ELF-1 (cell line): ENCODE measurements around the gene BRIP1.
"Not testable (repeated sequence)": the region's sequence is repeated elsewhere in the genome, so short reads cannot be mapped to it uniquely, and the experiment has no call there.

Source experiments
- DNase-seq: peaks from one replicate; pipeline ENCODE4 v3.0.0-alpha.2; 2016; ENCODE audit warnings: low read depth, low spot score

The BRIP1 gene

DNA sequence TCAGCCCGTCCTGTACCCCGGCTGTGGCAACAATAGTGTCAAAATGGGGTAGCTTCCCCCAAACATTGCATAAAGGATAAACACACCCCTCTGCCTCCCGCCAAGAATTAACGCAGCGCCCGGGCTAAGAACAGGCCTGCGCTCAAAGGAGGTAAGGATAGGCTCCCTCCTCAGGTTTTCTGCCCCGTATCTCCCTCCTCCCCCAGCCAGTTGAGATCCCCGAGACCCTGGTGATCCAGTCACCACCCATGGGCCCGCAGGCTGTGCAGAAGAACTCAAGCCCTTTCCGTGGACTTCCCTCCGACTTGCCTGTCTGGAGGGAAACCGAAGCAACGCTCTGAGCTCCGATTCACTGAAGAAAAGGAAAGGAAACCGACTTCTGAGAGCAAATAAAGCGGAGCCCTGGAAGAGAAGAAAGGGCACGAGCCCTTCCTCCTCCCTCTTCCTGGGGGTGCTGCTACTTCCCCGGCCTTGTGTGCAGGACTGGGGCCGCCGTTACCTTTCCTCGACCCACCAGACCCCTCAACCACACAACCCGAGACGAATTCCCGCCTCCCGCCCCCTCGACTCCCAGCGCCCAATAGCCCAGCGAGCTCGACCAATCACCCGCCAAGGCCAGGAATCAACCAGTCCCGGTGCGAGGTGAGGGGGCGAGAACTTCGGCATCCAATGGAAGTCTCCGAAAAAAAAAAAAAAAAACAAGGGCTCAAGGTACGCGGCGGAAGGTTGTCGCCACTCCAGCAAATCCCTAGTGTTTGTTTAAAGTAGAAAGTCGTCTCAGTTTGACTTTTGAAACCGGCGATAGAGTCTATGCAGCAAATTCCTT is at the start of gene BRIP1:
Gene BRIP1 (minus strand): TSS at position 554 of the 826 bp plus-strand sequence. CDS start 1,989 bp downstream, outside the sequence.
- DNase-seq = peak; percentile 98

DNA sequence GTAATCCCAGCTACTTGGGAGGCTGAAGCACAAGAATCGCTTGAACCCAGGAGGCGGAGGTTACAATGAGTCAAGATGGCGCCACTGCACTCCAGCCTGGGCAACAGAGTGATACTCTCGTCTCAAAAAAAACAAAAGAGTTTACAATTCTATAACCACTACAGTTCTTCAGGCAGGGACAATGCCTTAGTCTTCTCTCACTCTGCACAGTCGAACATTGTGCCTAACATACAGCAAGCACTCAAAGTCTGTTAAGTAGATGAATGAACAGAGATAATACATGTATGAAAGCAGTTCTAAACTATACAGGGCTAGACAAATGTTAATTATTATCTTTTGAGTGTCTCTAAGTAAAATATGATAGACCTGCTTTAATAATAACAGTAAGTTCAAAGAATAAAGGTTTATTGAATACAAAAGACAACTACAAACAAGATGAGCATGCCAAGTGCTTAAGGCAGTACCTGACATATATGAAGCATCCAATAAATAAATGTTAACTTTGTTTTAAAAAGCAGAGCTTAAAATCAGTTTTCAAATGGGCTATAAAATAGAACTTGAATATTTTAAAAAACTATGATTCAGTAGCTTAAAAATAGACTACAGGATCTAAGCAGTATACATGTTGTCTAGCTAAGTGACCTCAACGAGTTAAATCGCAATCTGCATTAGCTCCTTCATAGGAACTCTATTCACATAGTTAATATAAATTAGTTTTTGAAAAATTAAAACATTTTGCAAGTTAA is 45.1 kb upstream of the BRIP1 start:
- DNase-seq = no peak

GRCh38 chr17:61907361-61907760 is 44.0 kb upstream of the BRIP1 start:
- DNase-seq = no peak

DNA sequence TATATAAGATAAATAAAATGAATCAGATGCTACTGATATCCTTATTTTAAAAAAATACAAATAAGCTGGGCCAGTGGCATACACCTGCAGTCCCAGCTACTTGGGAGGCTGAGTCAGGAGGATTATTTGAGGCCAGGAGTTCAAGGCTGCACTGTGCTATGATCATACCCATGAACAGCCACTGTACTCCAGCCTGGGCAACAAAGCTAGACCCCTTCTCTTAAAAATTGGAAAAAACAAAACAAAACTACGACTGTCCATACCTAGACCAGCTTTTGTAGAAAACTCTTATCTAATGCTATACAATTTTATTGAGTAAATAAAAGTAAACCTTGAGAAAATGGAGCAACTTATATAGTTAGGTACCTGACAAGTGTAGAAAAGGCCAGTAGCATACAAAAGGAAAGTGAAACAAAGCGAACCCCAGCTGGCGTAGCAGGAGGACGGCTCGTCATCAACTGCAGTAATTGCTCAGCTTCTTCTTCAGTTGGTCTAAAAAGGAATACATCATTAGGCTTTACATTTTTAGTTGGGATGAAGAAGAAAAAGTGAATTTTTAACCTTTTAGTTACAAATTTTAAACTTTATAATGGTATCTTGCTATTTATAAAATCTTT is 40.9 kb upstream of the BRIP1 start:
- no peak for DNase-seq

DNA sequence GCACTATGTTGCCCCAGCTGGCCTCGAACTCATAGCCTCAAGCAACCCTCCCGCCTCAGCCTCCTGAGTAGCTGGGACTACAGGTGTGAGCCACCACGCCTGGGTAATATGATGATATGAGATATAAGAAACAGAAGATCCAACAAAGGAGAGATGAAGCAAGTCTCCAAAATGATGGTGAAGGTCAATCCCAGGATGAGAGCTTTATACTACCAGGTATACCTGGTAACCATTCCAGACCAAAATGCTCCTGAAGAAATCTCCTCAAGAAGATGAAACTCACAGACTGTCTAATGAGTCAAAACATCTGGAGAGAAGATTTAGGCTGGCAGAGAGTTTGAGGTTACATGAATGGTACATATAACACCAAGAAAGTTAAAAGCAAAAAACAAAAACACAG is 39.9 kb upstream of the BRIP1 start:
- DNase-seq = no peak

- DNase-seq = no peak
These were observed 34.3 kb upstream of the BRIP1 start for GRCh38 chr17:61897548-61898180.

GRCh38 chr17:61895391-61895790 is 32.1 kb upstream of the BRIP1 start:
- no peak for DNase-seq

DNA sequence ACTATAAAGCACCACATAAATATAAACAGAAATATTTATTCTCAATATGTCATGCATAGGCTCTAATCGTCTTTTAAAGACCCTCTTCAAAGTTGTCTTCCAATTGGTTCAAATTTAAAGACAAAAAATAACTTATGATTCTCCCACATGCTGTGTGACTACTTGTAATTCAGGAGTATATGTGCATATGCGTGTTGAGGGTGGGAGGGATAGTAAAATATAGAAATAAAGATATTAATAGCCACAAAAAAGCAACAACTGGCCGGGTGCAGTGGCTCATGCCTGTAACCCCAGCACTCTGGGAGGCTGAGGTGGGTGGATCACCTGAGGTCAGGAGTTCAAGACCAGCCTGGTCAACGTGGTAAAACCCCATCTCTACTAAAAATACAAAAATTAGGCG is 31.0 kb upstream of the BRIP1 start:
- DNase-seq = not testable (repeated sequence)

- not testable (repeated sequence) for DNase-seq
These were observed 24.4 kb upstream of the BRIP1 start for GRCh38 chr17:61887733-61888132.

- DNase-seq = not testable (repeated sequence)
These were observed 22.5 kb upstream of the BRIP1 start for GRCh38 chr17:61885865-61886264.

- DNase-seq = no peak
These were observed 21.5 kb upstream of the BRIP1 start for GRCh38 chr17:61884864-61885263.

DNA sequence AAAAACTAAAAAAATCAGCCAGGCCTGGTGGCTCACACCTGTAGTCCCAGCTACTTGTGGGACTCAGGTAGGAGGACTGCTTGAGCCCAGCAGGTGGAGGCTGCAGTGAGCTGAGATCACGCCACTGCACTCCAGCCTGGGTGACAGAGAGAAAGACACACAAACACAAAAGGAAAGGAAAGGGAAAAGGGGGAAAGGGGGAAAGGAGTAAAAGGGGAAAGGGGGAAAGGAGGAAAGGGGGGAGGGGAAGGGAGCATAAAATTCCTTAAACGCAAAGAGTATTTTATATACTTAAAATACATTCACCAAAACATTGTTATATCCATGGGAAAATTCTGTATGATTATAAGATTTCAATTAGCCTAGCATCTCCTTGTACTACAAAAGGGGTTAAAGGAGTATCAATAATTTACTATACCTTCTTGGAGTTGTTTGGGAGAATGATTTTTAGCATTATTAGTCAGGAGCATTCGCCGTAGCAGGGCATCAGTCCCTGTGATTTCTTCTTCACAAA is 17.3 kb upstream of the BRIP1 start:
- DNase-seq = no peak

- DNase-seq = no peak
These were observed 15.8 kb upstream of the BRIP1 start for GRCh38 chr17:61878984-61879612.

DNA sequence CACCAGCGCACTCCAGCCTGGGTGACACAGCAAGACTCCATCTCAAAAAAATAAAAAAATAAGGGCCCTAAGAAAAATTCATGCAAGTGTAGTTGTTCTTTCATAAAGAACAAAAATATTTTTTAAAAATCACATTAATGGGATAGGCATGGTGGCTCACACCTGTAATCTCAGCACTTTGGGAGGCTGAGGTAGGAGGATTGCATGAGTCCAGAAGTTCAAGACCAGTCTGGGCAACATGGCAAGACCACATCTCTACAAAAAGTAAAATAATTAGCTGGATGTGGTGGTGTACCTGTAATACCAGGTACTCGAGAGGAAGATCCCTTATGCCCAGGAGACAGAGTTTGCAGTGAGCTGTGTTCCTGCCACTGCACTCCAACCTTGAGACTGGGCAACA is 15.2 kb upstream of the BRIP1 start:
- no peak for DNase-seq

DNA sequence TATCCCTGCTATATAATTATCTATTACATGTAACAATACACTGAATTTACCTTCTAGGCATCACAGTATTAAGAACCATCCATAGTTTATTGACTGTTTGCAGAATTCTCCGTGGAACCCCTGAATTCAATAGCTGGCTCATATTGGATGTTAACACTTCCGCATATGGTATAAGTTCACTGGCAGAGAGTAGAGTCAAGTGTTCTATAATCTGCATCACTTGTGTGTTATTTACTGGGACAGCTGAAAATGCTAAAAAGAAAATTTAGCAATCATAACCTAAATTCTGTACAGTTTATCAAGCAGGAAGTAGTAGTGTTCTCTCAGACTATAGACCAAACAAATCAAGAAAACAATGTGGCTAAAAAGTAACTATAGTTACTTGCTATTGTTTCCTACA is 14.5 kb upstream of the BRIP1 start:
- DNase-seq = no peak

DNA sequence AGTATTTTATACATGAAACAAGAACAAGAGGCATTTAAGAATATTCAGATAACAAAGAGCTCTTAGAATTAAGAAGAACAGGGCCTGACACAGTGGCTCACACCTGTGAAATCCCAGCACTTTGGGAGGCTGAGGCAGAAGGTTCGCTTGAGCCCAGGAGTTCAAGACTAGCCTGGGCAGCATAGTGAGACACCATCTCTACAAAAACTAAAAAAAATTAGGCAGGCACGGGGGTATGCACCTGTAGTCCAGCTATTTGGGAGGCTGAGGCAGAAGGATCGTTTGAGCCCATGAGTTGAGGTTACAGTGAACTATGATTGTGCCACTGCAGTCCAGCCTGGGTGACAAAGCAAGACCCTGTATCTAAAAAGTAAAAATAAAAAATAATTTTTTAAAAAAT is 12.5 kb upstream of the BRIP1 start:
- no peak for DNase-seq

DNA sequence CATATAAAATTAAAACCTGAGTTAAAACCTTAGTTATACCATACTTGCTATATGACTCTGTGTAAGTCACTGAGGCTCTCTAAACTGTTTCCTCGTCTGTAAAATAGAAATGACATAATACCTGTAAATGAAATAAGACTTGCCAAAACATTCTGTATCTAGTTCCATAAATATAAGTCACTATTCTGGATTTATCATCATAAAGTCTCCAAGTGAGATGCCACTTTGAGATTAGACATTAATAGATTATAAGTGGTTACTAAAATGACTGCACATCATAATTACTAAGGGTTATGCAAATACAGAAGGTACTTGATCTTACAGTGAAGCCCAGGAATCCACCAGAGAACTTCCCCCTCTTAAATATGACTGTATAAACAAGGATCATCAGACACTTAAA is 12.0 kb upstream of the BRIP1 start:
- no peak for DNase-seq

DNA sequence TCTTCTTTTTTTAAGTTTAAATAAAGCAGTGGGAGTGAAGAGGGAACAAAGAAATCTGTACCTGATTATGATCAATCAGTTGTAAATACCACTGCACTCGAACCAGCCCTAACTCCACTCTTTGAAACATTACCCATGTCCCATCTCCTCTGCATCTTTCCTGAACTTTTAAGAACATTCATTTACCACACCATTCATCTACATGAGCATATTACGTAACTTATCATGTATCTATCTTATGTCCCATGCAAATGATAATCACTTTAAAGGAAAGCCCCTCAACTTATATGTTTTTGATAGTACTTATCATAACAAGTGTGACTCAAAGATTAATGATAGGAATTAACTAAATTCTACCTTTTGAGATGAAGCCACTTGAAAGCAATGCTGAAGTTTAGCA is 10.7 kb upstream of the BRIP1 start:
- DNase-seq = no peak

DNA sequence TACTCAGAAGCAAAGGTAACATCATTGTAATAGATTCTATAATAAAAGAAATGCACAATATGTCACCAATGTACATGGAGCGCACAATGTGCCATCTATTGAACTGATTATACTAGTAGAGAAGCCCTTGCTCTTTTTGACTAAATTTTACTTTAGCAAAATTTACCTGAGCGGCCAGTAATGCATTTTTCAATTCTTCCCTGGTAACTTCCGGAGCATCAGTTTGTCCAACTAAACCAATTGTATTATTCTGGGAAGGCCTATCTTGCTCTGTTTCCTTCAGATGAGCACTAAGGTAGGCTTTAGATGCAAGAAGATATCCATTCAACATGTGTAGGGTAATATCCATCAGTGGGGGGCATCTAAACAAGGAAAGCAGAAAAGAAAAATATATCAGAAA is 8.8 kb upstream of the BRIP1 start:
- DNase-seq = no peak

DNA sequence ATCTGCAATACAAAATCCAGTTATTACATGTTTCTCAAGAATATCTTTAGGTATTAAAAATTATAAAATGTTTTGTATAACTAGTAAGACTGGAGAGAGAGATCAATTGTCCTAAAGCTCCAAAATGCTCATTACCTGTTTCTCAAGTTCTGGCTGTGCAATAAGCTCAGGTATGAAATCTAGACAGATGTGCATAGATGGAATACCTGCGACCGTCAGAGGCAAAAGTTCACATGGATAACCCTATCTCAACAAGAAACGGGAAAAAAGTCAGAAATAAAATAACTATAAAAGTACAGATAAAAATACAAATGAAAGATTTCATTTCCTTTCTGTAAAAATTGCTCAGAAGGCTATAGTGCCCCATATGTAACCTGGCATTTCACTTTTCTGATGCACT is 5.8 kb upstream of the BRIP1 start:
- no peak for DNase-seq

DNA sequence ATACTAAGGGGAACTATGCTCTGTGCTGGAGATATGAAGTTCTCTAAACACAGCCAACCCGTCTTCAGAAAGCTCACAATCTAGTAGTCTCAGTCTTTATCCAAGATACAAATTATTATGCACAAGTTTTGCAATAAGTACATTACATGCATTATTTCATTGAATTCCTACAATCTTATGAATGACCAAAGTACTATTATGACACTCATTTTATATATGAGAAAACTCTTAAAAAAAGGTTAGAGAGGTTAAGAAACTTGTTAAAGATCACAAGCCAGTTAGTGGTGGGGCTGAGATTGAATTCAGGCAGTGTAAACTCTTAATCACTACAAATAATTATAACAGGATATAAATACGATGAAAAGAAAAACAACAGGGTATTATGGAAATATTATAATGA is 4.7 kb upstream of the BRIP1 start:
- DNase-seq = no peak
